Activated CD4-positive, alpha-beta T cell treated with anti-CD3 and anti-CD28 coated beads, Interleukin-10, Interleukin-2, amounts not matched to agents 100 ng/mL and 50 ng/mL, durations not matched to agents 16 hours and 8 hours (primary cell): ENCODE data around the gene ZNF532.
"Not testable (repeated sequence)": the region's sequence is repeated elsewhere in the genome, so short reads cannot be mapped to it uniquely, and the experiment has no call there.

ENCODE experiments used
- DNase-seq: peaks from one replicate; pipeline ENCODE4 v3.0.0-alpha.2; 2020

ZNF532 gene

DNA sequence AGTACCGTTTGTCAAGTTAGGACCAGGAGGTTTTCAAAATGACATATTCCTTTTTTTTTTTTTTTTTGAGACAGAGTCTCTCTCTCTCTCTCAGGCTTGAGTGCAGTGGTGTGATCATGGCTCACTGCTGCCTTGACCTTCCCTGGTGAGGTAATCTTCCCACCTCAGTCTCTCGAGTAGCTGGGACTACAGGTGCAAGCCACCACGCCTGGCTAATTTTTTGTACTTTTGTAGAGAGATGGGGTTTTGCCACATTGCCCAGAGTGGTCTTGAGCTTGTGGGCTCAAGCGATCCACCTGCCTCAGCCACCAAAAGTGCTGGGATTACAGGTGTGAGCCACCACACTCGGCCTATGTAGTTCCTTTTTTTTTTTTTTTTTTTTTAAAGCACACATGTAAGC, 147.1 kb downstream of the ZNF532 start:
- DNase-seq = no peak

DNA sequence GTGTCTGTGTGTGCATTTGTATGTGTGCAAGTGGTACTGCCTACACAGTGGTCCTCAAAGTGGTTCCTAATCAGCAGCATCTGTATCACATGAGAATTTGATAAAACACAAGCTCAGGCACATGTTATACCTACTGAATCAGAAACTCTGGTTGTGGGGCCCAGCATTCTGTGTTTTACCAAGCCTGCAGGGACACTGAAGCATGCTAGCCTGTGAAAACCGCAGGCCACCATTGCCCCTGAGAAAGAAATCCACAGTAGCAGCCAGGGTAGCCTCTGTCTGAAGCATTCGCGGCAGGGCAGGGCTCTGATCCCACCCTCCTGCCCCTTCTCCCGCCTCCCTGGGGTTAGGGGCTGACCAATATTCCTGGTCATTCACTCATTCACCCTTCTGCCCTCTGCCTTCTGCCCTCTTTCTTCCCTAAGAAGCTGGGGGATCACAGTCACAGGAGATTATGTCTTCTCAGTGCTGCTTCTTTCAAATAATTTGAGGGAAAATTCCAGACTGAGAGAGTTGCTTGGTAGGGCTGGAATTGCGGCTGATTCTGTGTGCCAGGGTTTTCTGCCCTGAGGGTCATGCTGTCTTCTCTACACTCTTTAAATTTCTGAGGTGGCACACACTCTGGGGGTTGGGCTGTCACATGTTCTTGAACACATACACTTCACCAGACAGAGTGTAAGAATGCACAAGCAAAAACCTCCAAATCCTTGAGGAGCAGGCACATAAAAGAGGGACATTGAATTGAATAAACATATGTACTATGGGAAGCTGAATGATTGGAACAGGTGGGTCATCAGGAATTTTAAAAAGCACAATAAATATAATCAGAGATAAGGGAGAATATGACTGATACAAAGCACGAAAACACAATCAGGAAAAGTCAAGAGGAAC, 148.4 kb downstream of the ZNF532 start:
- no peak for DNase-seq

DNA sequence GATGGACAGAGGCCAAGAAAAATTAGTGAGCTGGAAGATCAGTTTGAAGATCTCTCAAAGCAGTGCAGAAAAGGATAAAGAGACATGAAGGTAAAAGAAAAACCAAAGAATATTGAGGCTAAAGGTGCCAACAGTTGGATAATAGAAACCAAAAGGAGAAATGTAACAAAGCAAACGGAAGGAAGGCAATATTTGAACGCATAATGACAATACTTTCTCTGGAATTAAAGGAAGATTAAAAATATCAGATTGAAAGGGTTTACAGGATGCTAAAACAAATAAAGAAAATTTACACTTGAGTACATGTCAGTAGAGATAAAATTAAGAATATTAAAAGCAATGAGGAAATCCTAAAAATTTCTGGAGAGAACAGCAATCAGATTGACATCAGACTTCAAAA, 149.1 kb downstream of the ZNF532 start:
- DNase-seq = no peak

DNA sequence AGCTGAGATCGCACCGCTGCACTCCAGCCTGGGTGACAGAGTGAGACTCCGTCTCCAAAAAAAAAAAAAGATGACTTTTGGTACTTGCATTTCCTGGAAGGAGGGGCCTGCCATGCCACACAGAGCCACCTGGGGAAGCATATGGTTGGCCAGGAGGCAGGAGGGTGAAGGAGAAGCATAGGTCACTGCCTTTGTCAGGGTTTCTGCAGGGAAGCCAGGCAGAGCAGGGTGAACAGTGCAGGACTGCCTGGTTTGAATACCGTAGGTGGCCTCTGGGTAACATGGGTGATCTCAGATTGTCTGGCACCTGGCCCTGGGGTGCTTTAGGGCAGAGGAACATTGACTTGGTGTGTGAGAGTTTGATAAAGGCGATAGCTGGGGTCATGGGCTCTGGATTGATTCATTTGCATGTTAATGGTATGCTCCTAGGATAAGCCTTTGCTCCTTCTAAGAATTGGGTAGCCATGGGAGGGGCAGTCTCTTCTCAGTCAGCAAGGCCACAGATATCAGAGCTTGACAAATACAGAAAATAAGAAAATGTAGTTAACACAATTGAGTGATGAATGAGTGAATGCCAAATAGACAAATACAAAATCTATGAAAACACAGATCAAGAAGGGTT, 151.0 kb downstream of the ZNF532 start:
- DNase-seq = no peak

DNA sequence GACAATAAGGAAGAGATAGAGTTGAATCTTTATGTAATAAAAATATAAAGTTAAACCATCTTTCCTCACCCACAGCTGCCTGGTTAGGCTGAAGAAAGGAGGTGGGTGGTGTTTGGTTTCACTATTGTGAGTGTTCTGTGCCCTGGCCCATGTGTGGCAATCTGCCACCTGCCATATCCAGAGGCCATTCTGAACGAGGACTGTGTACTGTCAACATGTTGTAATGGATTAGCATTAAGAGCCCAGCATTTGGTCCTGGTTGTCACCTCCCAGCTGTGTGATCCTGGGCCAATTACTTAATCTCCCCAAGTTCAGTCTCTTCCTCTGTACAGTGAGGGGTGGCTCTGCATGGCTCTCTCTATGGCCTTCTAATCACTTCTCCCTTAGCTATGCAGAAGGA, 156.8 kb downstream of the ZNF532 start:
- no peak for DNase-seq

DNA sequence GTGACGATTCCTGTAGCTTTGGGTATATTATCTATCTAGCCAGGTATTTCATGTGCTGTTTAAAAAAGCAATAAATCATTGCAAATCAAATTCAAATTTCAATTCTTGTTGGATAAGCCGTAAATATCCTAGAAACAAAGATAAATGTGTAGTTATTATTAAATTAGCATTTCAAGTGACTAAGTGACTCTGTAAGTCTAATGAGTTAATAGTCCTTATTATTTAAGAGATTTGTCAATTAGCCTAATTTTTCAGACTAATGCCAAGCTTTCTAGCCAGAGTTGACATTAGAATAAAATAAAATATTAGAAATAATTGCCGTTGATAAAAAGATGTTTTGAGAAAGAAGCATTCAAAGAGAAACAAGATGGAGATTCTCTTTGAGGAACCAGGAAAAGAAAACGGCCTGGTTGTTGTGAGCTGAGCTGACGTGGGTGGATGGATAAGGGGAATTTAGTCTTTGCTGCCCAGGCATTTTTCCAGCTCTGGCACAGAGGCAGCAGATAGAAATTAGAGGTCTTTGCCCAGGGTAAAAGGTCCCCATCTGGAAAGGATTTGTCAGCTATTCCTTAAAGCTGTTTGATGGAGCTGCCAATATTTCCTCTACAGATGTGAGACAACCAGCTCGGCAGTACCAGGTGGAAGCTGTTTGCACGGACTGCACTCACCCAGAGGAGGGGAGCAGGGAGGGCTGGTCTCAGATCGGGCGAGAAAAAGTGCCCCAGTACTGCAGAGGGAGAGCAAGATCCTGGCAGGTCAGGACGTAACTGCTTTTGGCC, 157.7 kb downstream of the ZNF532 start:
- no peak for DNase-seq

DNA sequence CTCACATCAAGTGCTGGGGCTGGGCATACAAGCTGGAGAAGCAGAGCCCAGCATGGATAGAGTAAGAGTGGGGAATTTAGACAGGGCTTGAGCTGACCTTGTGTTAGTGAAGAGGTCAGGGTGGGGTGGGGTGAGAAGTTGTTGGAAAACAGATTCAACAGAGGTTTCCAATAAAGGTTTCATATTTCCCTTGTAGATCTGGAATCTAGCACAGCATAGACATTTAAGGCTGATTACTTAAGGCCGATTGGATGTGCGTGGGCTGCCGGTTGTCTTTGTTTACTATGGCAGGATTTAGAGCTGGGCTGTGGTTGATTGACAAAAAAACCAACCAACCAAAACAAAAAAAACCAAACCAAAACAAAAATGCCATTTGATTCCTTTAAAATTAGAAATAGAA, 160.2 kb downstream of the ZNF532 start:
- DNase-seq = no peak

DNA sequence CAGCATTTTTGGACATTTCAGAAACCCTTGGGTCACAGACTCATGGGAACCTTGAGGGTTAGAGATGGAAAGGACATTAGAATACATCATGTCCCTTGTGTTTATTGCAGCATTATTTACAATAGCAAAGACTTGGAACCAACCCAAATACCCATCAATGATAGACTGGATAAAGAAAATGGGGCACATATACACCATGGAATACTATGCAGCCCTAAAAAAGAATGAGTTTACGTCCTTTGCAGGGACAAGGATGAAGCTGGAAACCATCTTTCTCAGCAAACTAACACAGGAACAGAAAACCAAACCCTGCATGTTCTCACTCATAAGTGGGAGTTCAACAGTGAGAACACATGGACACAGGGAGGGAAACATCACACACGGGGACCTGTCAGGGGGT, 160.9 kb downstream of the ZNF532 start:
- DNase-seq = not testable (repeated sequence)

DNA sequence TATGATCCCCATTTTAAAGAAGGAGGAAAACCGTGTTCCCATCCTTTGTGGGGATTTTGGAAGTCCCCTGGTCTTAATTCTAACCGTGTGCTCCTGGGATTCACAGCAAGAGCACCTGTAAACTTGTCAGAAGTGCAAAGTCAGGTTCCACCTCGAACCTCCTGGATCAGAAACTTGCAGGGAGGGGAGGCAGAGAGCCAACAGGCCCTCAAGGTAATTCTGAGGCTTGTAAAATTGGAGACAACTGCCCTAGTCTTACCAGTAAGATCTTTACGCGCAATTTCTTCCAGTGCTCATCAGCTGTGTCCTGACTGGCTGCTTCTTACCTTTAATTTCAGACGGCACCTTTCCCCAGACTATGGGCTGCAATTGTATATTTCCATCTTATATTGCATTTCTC, 161.7 kb downstream of the ZNF532 start:
- no peak for DNase-seq

DNA sequence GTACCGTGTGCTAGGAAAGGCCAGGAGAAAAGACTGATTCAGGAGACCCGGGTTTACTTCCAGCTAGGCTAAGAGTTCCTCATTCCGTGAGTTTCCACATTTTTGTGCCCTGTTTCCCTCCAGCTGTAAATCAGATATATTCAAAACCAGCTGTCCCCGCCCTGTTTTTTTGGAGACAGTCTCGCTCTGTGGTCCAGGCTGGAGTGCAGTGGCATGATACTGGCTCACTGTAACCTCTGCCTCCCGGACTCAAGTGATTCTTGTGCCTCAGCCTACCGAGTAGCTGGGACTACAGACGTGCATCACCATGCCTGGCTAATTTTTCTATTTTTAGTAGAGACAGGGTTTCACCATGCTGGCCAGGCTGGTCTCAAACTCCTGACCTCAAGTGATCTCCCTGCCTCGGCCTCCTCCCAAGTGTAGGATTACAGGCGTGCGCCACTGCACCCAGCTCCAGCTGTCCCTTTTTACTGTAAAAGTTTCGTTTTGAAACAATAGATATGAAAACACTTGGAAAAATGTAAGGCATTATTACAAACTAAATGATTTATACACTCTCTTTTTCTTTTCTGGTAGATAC, 162.2 kb downstream of the ZNF532 start:
- no peak for DNase-seq

DNA sequence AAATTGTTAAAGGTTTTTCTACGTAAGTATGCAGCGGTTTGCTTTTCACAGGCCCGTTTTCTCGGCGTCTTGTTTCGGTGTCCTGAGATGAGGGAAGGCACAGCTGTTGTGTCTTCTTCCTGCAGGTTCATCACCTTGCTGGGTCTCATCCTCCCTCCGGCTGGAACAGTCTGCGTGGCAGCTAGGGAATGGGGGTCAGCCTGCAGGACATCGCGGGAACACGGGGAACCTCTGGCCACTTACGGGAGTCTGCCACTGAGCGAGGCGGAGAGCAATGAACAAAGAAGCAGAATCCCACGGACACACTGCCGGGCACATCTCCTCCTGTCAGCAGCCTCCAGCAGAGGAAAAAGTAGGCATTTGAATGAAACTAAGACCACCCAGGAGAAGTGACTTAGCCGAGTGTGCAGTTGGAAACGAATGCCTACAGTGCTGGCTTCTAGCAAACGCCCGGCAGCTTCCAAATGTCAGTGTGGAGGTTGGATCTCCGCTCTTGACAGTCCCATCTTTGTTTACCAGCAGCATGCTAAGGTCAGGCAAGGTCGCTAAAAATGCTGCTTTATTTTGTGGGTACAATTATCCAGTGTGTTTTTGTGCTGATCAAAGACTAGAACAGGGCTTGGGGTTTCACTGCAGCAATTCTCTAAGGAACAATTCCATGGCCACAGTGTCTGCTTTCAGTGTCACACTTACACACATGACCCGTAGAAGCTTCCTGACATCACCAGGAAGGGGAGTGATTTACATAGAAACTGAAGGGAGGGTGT, 165.2 kb downstream of the ZNF532 start:
- no peak for DNase-seq

DNA sequence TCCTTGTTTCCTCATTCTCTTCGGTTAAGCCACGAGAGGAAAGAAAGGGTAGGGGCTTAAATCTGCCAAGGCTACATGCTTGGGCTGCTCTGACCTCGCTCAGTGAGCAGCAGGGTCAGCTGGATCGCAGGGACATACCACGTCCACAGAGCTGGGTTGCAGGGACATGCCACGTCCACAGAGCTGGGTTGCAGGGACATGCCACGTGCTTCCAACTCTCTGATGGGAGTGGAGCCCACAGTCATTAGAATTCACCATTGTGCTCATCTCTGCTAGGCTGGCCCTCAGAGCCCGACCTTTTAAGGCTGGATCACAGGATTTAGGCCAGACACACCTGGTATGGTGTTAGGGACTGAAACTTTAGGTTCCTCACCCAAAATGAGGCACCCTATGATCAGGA, 167.6 kb downstream of the ZNF532 start:
- no peak for DNase-seq

DNA sequence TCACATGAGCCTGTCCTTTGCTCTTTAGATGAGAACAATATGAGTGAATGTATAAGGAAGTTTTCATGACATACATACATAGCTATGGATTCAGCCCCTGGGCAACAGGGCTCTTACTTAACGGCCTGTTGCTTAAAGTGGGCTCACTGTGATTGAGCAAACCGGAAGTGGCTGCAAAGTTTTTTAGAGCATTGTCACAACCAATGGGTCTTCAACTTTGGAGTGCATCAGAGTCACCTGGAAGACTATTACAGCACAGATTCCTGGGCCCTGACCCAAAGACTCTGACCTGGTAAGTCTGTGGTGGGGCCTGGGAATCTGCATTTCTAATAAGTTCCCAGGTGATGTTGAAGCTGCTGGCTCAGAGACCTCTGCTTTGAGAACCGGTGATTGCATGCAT, 168.7 kb downstream of the ZNF532 start:
- no peak for DNase-seq

DNA sequence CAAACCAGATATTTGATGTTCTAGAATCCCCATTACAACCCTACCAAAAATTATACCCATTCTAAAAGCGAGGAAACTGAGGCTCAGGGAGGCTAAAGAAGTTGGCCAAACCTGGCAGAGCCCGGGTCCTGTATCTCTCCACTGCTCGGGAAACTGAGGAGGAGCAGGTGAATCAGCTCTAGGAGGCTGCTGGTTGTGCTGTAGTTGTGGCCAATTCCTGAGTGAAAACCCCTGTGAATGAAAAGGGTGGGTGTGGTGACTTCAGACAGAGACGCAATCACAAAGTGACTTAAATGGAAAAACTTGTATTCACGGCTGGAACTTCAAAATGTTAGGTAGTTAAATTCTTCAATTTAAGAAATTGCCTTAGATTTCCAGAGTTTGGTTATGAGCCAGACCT, 169.3 kb downstream of the ZNF532 start:
- DNase-seq = no peak

DNA sequence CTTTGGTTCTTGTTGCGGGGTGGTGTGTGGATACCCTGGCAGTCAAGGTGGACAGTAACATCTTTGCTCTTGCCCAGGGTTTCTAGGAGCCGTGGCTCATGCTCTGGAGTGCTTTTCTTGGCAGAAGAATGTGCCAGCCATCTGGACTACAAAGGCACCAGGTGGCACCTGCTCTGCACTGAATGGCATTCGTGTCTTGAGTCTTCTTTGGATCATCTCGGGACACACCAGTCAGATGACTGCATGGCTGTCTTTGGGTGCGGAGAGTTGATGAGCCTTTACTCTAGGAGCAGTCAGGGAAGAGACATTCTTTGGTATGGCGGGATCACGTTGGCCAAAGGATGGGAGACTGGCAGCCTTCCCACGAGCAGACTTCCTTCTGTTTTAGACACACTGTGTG, 170.9 kb downstream of the ZNF532 start:
- no peak for DNase-seq
